GM21717 (cell line): ENCODE data around the gene TNFSF15.
A peak's percentile ranks its signal among the peaks of the same experiment; 100 is the strongest.

Source experiments
- ATAC-seq: cut with Tn5 transposase; IDR thresholded peaks from one replicate; pipeline ENCODE4 v1.9.1; 2021; ENCODE audit warnings: mild to moderate bottlenecking, moderate library complexity; ENCODE audit not compliant: unreplicated experiment

Gene TNFSF15

DNA sequence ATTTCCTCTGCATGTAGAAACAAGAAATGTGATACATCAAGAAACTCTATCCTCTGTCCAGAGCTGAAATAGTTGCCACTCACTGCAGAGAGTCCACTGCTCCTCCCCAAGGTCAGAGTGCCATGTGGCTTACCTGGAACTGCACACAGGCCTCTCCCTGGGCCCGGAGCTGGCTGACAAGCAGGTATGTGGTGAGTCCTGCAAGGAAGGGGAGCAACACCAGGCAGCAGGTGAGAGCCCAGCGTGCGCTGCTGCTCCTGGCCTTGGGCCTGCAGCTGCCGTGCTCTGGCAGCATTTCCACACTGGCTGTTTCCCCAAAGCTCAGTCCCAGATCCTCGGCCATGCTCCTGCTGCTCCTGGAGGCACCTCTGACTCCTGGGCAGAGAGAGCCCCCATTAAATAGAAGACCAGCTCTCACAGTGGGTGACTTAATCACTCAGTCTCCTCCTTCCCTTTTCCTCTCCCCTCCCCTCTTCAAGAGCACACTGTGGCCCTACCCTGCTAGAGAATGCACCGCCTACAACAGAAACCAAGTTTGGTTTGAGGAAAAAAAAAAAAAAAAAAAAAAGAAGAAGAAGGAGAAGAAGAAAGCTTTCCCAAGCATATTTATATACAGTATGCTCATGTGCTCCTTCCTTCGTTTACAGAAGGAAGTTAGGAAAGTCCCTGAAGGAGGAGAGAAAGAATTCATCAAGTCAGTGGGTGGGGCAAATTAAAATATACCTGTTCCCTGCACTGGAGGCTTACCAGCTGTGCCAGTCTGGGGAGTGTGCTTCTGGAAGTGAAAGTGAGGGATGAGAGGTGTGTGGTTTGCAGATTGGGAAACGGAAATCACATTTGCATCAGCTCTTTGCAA, at the start of gene TNFSF15:
Gene TNFSF15 (minus strand): TSS at position 370 of the 856 bp plus-strand sequence. CDS start 27 bp downstream, at position 343.
- ATAC-seq, result peak; percentile 98

DNA sequence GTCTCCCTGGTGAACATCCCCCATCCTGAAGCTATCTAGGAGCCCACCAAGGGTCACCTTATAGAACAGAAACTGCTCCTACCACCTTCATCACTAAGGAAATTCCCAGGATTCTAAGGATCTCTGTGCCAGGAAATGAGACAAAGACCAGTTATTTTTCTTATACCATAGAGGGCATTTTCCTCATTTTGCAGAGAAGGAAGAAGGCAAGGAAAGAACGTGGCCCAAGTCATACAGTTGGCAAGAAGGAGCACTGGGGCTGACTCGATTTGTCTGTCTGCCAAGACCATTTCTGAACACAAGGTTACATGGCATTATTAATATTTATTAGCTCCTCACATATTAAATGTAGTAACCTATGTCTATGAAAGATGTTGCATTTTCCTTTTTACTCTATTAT, 49.6 kb upstream of the TNFSF15 start:
- ATAC-seq, result no peak

DNA sequence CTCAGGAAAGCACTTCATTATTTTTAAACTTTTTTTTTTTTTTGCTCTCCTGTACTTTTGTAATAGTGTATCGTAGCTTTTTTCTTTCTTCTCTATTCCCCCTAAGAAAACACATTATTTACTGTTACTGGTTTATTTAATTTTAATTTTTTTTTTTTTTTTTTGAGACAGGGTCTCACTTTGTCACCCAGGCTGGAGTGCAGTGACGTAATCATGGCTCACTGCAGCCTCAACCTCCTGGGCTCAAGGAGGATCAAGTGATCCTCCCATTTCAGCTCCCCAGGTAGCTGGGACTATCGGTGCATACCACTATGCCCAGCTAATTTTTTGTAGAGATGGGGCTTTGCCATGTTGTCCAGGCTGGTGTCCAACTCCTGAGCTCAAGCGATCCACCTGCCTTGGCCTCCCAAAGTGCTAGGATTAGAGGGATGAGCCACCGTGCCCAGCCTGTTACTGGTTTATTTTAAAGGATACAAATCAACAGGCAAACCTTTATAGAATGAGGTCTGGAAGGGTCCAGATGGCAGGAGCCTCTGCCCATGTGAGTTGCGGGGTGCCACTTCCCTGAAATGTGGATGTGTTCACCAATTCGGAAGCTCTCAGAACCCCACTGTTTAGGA, 49.0 kb upstream of the TNFSF15 start:
- no peak for ATAC-seq

DNA sequence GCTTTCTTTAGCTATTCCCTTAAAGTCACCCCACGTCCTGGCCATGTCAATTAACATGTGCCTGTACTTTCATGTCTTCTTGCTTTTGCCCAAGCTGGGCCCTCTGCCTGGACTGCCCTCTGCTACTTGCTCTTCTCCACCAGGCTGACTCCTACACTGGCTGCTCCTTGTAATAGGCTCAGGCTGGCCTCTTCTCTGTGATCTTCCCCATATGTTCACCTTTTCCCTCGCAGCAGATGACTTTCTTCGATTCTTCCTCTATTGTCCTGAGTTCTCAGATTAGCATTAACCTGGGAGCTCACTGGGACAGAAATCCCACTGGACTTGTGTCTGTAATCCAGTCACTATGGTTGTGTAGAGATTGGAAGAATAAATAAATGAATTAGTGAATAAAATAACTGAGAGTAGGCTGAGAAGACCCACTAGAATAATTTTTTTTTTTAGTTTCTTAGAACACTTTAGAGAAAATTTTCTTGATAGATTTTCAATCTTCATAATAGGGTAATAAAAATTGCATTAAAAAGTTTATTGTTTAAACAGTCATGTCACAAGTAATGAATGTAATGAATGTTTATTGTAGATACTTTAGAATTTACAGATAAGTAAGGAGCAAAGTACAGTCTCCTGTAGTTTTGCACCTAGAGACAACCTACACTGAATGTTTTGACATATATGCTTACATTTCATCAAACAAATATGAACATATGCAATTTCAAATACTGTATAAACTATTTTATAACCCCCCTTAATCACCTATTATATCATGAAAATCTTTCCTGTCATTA, 47.4 kb upstream of the TNFSF15 start:
- no peak for ATAC-seq

DNA sequence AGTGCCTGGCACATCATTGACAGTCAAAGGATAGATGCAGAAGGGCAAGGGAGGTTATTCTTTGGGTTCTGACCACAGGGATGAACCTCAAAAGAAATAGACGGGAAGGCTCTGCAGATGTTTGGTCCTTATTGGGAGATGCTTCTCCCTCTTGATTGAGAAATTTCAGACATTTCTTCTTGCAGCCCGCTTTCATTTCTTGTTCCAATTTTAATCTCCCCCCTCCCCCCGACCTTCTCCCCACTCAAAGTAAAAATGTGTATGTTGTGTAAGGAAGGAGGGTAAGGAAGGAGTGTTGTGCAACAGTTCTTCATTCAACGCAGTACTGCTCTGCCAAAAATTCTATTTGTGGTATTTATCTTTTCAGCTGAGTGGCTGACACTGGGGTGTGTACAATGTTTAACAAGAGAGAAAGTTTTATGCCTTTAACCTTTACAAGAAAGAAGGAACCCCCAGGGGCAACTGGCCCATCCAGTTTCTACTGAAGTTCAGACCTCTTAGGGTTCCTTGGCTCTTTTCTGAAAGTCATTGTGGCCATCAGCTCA, 46.3 kb upstream of the TNFSF15 start:
- ATAC-seq, result no peak

DNA sequence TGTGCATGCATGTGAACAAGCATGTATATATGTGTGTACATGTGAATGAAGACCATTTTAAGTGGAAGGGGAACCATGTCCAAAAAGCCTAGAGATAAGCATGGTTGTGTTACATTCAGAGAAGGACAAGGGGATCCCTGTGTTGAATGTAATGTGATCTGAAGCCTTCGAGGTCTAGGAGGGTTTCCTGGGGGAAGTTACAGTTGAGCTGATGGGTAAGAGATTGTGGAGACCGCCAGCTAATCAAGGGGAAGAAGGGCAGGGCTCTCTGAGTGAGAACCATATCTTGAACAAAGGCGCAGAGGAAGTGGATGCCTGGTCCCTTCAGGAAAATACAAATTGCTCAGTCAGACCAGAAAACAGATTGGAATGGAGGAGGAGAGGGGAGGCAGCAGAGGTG, 45.5 kb upstream of the TNFSF15 start:
- ATAC-seq, result no peak

DNA sequence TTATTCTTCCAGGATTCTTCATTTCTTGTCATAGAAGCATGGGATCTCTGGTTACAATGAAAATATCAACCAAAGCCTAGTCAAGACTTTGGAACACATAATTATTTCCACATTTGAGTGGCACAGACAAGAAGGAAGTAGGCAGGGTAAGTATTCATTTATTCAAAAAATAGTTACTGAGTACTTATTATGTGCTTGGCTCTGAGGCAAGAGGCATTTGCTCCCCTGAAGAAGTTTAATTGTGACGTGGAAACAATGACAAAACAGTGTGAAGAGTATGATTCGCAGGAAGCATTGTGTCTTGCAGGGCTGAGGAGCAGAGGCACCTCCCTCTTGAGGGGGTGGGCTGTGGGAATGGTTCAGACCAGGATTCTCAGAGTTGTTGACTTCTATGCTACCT, 45.0 kb upstream of the TNFSF15 start:
- ATAC-seq, result no peak

DNA sequence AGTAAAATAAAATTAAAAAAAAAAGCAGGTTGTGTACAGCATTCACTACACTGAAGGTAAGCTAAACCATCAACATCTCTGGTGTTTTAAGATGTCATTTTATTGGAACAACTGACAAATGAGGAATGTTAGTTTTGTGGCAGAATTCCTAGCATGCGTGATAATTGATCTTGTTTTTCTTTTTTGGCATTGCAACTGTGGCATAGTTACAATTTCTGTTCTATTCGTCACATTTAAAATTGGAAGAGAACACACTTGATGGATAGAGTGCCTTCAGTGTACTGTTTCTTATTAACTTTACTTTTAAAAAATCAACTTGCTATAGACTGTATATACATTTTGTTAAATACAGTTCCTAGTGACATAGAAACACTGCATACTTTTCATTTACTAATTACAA, 43.6 kb upstream of the TNFSF15 start:
- no peak for ATAC-seq

DNA sequence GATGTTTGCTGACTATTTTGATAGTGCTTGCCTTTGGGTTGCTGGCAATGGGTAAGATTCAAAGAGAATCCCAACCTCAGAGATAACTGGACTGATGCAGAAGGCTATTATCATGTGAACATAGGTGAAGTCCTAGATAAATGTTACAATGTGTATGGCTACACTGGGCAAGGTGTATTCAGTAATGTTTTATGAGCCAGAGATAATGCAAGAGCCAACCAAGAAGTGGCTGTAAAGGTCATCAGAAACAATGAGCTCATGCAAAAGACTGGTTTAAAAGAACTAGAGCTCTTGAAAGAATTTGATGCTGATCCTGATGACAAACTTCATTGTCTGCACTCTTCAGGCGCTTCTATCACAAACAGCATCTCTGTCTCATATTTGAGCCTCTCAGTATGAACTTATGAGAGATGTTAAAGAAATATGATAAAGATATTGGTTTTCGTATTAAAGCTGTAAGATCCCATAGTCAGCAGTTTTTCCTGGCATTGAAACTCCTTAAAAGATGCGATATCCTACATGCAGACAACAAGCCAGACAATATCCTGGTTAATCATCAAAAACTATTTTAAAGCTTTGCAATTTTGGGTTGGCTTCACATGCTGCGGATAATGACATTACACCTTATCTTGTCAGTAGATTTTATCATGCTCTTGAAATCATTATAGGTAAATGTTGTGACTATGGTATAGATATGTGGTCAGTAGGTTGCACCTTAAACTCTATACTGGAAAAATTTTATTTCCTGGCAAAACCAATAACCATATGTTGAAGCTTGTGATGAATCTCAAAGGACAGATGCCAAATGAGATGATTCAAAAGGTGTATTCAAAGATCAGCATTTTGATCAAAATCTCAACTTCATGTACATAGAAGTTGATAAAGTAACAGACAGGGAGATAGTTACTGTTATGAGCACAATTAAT, 41.9 kb upstream of the TNFSF15 start:
- ATAC-seq, result no peak

DNA sequence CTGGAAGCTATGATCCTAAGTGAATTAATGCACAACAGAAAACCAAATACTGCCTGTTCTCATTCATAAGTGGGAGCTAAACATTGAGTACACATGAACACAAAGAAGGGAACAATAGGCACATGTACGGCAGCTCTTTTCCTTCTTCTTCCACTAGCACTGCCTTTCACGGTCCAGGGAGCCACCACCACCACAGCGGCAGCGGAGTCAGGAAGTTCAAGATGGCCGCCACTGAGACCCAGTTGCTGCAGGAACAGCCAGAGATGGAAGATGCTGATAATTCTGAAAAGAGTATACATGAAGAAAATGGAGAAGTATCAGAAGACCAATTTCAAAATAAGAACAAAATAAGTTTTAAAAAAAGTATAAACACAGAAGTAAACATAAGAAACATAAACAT, 39.5 kb upstream of the TNFSF15 start:
- ATAC-seq, result no peak

DNA sequence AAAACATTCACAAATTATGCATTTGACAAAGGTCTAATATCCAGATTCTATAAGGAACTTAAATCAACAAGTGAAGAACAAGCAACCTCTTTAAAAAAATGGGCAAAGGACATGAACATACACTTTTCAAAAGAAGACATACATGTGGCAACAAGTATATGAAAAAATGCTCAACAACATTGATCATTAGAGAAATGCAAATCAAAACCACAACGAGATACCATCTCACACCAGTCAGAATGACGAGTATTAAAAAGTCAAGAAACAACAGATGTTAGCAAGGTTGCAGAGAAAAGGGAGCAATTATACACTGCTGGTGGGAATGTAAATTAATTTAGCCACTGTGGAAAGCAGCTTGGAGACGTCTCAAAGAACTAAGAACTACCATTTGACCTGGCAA, 38.9 kb upstream of the TNFSF15 start:
- ATAC-seq, result no peak

DNA sequence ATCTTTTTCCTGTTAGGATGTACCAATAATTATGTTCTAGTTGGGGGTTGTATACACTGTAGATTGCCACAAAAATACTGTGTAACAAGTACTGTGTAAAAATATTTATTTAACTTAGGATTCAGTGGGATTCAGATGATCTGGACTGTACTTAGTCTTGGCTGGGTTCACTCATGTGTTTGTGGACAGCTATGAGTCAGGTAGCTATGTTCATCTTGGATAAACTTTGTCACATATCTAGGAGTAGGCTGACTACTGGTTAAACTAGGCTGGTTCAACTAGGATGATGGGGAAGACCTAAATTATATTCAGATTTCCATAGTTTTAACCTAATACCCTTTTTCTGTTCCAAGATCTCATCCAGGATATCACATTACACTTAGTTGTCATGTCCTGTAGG, 32.1 kb upstream of the TNFSF15 start:
- ATAC-seq, result no peak

DNA sequence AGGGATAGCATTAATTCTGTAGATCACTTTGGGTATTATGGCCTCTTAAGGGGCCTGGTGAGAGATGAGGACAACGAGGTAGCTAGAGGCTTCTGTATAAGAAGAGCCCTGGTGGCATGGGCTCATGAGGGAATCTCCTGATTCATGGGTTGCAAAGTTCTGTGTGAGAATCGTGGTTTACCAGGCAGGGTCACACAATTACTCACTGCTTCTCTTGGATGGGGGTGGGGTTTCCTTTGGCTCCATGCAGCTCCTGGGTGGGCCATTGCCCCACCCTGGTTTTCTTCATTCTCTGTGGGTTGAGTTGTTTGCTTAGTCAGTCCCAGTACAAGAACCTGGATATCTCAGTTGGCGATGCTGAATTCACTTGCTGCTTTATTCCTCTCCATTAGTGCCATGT, 30.9 kb upstream of the TNFSF15 start:
- ATAC-seq, result no peak

DNA sequence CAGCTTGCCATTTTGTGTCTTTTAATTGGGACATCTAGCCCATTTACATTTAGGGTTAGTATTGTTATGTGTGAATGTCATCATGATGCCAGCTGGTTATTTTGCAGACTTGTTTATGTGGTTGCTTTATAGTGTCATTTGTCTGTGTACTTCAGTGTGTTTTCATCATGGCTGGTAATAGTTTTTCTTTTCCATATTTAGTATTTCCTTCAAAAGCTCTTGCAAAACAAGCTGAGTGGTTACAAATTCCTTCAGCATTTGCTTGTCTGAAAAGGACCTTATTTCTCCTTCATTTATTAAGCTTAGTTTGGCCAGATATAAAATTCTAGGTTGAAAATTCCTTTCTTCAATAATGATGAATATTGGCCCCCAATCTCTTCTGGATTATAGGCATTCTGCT, 28.5 kb upstream of the TNFSF15 start:
- ATAC-seq, result no peak

DNA sequence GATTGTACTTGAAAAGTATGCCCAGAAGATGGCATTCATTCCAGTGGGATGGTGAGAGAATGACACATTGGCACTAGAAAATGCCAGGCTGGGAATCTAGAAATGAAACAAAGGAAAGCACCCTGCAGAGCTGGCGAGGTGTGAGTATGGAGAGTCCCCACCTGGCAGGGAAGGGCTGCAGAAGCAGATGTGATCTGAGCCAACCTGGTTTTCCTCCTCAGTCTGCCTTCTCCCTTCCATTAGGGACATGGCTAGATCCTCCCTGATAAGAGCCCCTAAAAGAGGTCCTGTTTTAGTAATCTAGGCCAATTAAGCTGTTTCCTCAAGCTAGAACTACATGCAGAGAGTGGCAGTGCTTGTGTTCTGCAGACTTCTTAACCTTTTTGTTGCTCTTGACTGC, 24.7 kb upstream of the TNFSF15 start:
- no peak for ATAC-seq

DNA sequence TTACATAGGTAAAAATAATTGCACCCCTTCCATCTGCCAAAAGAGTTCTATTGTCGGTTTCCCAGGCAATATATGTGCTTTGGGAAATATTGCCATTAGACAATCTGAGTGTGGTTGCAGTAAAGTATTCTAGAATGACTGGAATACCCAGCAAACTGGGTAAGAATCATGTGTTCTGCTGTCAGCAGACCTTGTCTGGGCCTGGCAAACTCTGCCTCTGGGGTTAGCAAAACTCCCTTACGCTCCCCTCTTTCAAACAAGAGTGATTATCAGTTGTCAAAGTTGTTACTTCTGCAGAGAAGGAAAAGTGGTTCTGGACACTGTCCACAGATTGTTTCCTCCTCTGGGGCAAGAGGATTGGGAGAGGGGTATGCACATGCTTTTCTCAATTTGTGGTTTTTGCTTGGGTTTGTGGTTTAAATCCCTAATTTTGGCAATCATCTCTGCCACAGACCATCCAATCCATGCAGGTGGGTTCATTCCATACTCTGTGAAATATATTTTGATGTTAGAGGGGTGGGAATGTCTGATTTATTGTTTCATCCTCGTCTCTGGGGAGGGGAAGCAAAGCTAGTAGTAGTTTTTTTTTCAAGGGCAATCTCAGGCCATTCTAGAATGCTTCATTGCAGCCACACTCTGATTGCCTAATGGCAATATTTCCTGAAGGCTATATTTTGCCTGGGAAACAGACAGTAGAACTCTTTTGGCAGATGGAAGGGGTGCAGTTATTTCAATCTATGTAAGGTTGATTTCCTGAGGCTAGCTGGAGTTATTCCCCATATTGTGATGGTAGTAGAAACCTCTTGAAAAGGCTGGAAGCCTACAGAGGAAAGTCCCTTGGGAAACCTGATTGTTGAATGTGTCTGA, 24.0 kb upstream of the TNFSF15 start:
- no peak for ATAC-seq

DNA sequence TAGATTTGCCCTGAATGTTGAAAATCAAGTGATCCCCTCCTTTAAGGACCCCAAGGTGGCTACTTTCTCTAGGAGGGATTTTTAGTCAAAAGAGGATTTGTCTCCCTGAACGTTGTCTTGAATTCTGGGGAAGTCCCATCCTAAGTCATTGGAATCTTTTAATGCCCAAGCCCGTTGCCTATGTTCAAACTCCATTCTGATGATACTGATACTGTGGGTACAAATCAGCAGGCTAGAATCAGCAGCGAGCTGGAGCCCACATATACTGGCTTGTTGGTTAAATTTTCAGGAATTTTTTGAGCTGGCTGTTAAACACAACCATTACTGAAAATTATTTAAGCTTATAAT, 22.4 kb upstream of the TNFSF15 start:
- no peak for ATAC-seq

DNA sequence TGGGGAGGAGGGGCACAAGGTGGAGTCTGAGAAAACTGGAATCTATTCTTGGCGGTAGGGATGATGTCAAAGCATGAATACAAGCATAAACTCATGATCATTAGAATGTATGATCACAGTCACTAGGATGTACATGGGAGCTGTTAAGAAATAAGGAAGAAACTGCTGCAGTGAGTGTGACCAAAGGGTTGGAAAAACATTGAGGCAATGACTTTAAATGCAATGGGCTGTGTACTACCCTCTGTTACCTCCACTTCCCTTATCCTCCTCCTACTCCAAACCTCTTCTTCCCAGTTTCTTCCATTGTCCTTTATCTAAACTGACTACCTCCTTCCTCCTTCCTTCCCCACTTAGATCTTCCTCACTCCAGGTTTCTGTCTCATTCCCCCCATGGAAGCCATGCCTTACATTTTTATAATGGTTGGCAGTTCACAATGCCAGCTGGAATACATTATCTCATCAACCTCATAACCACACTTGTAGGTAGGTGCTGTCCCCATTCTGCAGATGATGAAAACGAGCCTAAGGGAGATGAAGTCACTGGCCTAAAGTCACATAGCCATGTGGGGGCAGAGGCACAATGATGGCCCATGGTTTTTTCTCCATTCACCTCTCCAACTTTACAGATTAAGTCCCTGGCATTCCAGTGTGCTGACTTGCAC, 21.9 kb upstream of the TNFSF15 start:
- no peak for ATAC-seq

DNA sequence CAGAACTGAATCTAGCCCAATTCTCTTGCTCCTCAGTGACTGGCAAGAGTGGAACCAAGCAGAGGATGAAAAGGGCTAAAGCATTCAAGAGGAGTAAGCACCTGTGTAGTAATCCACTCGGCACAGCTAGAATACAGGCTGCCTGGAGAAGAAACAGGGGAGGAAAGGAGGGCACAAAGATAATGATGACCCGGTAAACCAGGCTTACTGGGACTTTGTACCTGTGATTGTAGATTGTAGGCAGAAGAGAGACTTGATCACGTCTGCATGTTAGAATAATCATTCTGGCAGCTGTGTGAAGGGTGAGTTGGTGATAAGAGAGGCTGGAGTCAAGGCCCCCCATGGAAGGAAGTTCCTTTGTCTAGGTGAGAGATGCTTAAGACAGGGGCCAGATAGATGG, 20.6 kb upstream of the TNFSF15 start:
- no peak for ATAC-seq
